Lung (tissue), 12 donors: ENCODE data around the gene TRIM41. TPM values are rescaled to one million over a fixed set of nuclear protein-coding genes. Genes with fewer than 3 reads are reported as not detected.

Experiments
- ATAC-seq: fragments of 200-7000 bp; cut with Tn5 transposase; one replicate; pipeline ENCODE4 v1.9.1; 2020; ENCODE audit warnings: moderate number of reproducible peaks; ENCODE audit not compliant: insufficient read depth, low FRiP score
- DNase-seq, 3 donors: peaks; one replicate each; pipeline ENCODE4 v3.0.0-alpha.2; 2013 to 2017
- H3K27ac ChIP-seq, 2 donors: one replicate each; pipeline ENCODE4 v1.5.1; 2013; ENCODE audit warnings: mild to moderate bottlenecking in 2 of 2, moderate library complexity in 2 of 2, control low read depth in 1 of 2, inconsistent platforms in 1 of 2, low read depth in 1 of 2, low read length in 1 of 2
- H3K27me3 ChIP-seq, 3 donors: one replicate each; pipeline ENCODE4 v1.5.1; 2013; ENCODE audit warnings: low read length in 2 of 3; ENCODE audit not compliant: control insufficient read depth in 3 of 3, insufficient read depth in 3 of 3
- H3K36me3 ChIP-seq, 4 donors: one replicate each; pipeline ENCODE4 v1.5.1; 2013; ENCODE audit warnings: low read length in 4 of 4, mild to moderate bottlenecking in 1 of 4, moderate library complexity in 1 of 4; ENCODE audit not compliant: control insufficient read depth in 4 of 4, insufficient read depth in 4 of 4
- H3K4me1 ChIP-seq, 5 donors: one replicate each; pipeline ENCODE4 v1.5.1; 2013; ENCODE audit warnings: low read length in 5 of 5, mild to moderate bottlenecking in 2 of 5, moderate library complexity in 1 of 5; ENCODE audit not compliant: control insufficient read depth in 5 of 5, insufficient read depth in 5 of 5
- H3K4me3 ChIP-seq: one replicate; pipeline ENCODE4 v1.5.1; 2013; ENCODE audit warnings: mild to moderate bottlenecking, control low read depth, moderate library complexity
- H3K9ac ChIP-seq, 2 donors: one replicate each; pipeline ENCODE4 v1.5.1; 2013; ENCODE audit warnings: low read length in 2 of 2, control low read depth in 1 of 2; ENCODE audit not compliant: insufficient read depth in 1 of 2
- H3K9me3 ChIP-seq, 4 donors: one replicate each; pipeline ENCODE4 v1.5.1; 2013; ENCODE audit warnings: low read length in 3 of 4, mild to moderate bottlenecking in 1 of 4, moderate library complexity in 1 of 4; ENCODE audit not compliant: control insufficient read depth in 4 of 4, insufficient read depth in 3 of 4
- WGBS, 2 donors: extraction: QIAGEN DNeasy Blood & Tissue Kit; methylation state at CpG; one replicate each; pipeline ENCODE4 v1.1.7; 2013; 5-methylcytosine and 5-hydroxymethylcytosine counted together
- polyA plus RNA-seq, 2 donors: library from polyadenylated mRNA; stranded (reverse); fragments of 200-250 nt; gene quantifications; one replicate each; pipeline ENCODE4 v1.2.1, GENCODE V29; 2013
- total RNA-seq, 2 donors: library from RNA; depleted of rRNA in 1 of 2; stranded (reverse); fragments of >200 nt in 1 of 2; gene quantifications; one replicate each; pipeline ENCODE4 v1.2.1, GENCODE V29; 2014 to 2021
- TF ChIP-seq, protein P1 (sequence below): IDR thresholded peaks from 2 replicates; pipeline ENCODE4 v1.5.1; 2012; ENCODE audit warnings: mild to moderate bottlenecking; ENCODE audit errors: control extremely low read depth, extremely low read depth
- donor health status: control.
- donor health status: control.
- donor health status: Bipolar disorder and iron deficiency.
- donor health status: healthy.
- donor health status: DM: yes; HTN: yes; CAD: no.

Gene TRIM41
- total and polyA plus RNA-seq, 4 donors, result 13.1 to 38.6 (median 22.2) TPM

- peak within 1 kb of the TSS; percentile 16 to 30 for H3K27ac ChIP-seq
- H3K36me3 ChIP-seq, result no peaks in the 10 kb centered on the region
- peak within 1 kb of the TSS; percentile 52 for H3K4me3 ChIP-seq
- peaks cover 0 to 22% (median 4%) of the 10 kb centered on the region in 5 donors for H3K4me1 ChIP-seq
- H3K9ac ChIP-seq, result peak within 1 kb of the TSS in 1 of 2 donors; percentile 23
- 1% methylated on average over 65 to 94 of the region's 94 CpGs for WGBS, 2 donors
- DNase-seq (no peak), ATAC-seq (peak; percentile 20)
- peaks cover 0 to 38% (median 26%) of the 10 kb centered on the region in 3 donors for H3K27me3 ChIP-seq
- TF ChIP-seq, protein P1, sequence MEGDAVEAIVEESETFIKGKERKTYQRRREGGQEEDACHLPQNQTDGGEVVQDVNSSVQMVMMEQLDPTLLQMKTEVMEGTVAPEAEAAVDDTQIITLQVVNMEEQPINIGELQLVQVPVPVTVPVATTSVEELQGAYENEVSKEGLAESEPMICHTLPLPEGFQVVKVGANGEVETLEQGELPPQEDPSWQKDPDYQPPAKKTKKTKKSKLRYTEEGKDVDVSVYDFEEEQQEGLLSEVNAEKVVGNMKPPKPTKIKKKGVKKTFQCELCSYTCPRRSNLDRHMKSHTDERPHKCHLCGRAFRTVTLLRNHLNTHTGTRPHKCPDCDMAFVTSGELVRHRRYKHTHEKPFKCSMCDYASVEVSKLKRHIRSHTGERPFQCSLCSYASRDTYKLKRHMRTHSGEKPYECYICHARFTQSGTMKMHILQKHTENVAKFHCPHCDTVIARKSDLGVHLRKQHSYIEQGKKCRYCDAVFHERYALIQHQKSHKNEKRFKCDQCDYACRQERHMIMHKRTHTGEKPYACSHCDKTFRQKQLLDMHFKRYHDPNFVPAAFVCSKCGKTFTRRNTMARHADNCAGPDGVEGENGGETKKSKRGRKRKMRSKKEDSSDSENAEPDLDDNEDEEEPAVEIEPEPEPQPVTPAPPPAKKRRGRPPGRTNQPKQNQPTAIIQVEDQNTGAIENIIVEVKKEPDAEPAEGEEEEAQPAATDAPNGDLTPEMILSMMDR, result no peak
- H3K9me3 ChIP-seq, result no peaks in the 10 kb centered on the region
These were observed 18.0 kb upstream of the TRIM41 start, which contains the start of gene TRIM7 for GRCh38 chr5:181204826-181205760. TSS of gene TRIM7 (minus strand) at chr5:181205196. CDS start at chr5:181205110, 86 bp downstream.

GRCh38 chr5:181205761-181206649 lies 17.1 kb upstream of the TRIM41 start:
- no peaks in the 10 kb centered on the region for H3K9me3 ChIP-seq
- H3K9ac ChIP-seq, result peak overlapping the region in 1 of 2 donors; percentile 42
- DNase-seq (peak in 2 of 3 donors; percentile 23 to 47), ATAC-seq (no peak)
- no peaks in the 10 kb centered on the region for H3K36me3 ChIP-seq
- H3K27me3 ChIP-seq, result peaks cover 0 to 32% (median 23%) of the 10 kb centered on the region in 3 donors
- 3 to 13% methylated on average over 37 of the region's 37 CpGs for WGBS, 2 donors
- TF ChIP-seq, protein P1, result no peak
- peaks cover 0 to 22% (median 4%) of the 10 kb centered on the region in 5 donors for H3K4me1 ChIP-seq
- H3K4me3 ChIP-seq, result peak overlapping the region; percentile 11
- H3K27ac ChIP-seq, result peak overlapping the region in 1 of 2 donors; percentile 68

- Histone ChIP-seq H3K36me3 (no peaks in the 10 kb centered on the region), H3K27me3 (peaks cover 0 to 26% (median 14%) of the 10 kb centered on the region in 3 donors), H3K9ac (peak overlapping the region in 1 of 2 donors; percentile 53), H3K9me3 (no peaks in the 10 kb centered on the region), H3K4me3 (peak overlapping the region; percentile 4), H3K27ac (peak overlapping the region; percentile 42 to 58), H3K4me1 (peaks cover 0 to 22% (median 4%) of the 10 kb centered on the region in 5 donors)
- DNase-seq (peak; percentile 80 to 88 (median 87)), ATAC-seq (peak; percentile 39)
- WGBS, 2 donors, result 1% methylated on average over 36 of the region's 36 CpGs
- TF ChIP-seq, protein P1, result no peak
These were observed 15.7 kb upstream of the TRIM41 start for GRCh38 chr5:181207214-181207959.
